Spleen (tissue), 7 donors: ENCODE data around the gene UST.

ENCODE experiments used
- CTCF ChIP-seq, 11 experiments: fragments of 200-600 bp in 7 of 11; fragments of 450-650 bp in 4 of 11; sonication (generic) in 4 of 11; IDR thresholded peaks in 8 of 11; conservative IDR thresholded peaks in 3 of 11; 1 replicate in 7 of 11; 2 replicates in 4 of 11; pipeline versions ENCODE4 v1.4.0 to v1.8.0; 2016 to 2021; ENCODE audit warnings: antibody characterized with exemption in 11 of 11, inconsistent platforms in 4 of 11, mild to moderate bottlenecking in 1 of 11
- POLR2A ChIP-seq, 3 donors: fragments of 450-650 bp; IDR thresholded peaks; one replicate each; pipeline ENCODE4 v1.5.1; 2017; ENCODE audit warnings: antibody characterized with exemption in 3 of 3, mild to moderate bottlenecking in 1 of 3
- POLR2AphosphoS5 ChIP-seq, 3 donors: sonication (generic); formaldehyde crosslinking; IDR thresholded peaks; one replicate each; pipeline ENCODE4 v1.5.1; 2017; ENCODE audit warnings: antibody characterized with exemption in 3 of 3
- donor health status: DM: no; HTN: no; CAD: no; lungs with moderate emphysema.
- donor health status: DM: no; HTN: no; CAD: no.
- donor health status: DM: no; HTN: no; CAD: no.

GRCh38 chr6:149108038-149108748 is 361.4 kb downstream of the UST start:
- TF ChIP-seq CTCF (IDR thresholded peaks at IDR 0.05 in 8 of 11, conservative IDR thresholded peaks at IDR 0.05 in 3 of 11) (no peak), POLR2A (IDR thresholded peaks at IDR 0.05) (no peak), POLR2AphosphoS5 (IDR thresholded peaks at IDR 0.05) (no peak)
